ENCODE data around the gene SLC7A6.

SLC7A6 gene

DNA sequence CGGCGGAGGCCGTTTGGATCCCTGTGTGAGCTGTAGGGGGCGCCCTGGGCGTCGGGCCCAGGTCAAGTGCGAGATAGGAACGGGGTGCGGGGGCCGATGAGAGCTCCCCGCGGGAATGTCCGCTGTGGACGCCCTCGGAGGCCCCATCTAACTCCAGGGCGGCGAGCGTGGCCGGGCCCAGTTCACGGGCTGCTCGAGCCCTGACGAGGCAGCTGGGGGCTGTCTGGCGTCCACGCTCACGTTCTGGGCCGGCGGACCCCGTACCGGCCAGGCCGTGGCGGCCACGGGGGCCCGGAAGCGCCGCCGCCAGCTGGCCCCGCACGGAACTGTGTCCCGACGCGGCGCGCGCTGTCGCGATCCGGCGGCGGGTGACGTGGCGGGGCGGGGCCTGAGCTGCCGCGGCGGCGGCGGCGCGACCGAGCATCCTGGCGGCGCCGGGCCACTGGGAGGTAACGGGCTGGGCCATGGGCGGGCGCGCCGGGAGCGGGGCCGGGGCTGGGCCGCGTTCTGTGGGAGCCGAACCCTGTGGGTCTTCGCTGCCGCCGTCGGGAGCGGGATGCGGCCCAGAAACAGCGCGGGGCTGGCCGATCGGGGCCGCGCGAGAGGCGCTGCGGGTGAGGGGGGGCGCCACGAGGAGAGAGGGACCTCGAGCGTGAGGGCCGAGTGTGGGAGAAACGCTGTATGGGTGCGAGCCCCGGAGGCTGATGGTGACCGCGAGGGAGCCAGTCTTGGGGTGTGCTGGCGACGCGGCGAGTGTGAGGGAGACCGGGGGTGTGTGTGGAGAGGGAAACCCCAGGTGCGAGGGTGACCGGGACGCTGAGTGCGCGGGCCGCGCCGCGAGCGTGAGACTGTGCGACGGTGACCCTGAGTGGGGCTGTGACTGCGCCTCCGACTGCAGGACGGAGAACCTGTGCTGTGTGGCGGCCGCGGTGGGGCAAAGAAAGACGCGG lies at the start of gene SLC7A6:
TSS of gene SLC7A6 (plus strand) at position 399 of the 950 bp plus-strand sequence. CDS start 10,201 bp downstream, outside the sequence.
- peak; percentile 49 for DNase-seq

GRCh38 chr16:68214726-68215125 lies 49.6 kb upstream of the SLC7A6 start:
- no peak for DNase-seq

DNA sequence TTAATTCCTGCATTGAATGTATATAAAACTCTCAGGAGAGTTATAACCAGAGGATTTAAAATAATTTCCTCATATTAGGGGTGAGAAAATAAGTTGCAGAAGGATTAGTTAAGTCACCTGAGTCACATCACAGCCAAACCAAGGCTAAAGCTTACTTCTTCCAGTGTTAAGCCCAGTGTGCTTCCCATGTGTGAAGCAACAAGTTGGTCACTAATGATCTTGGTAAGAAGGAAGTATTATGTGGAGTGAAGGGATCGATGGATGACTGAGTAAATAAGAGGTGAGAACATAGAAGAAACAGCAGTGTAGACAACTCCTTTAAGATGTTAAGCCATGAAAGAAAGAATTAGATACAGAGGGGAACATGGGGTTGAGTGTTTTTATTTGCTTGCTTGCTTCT lies 49.0 kb upstream of the SLC7A6 start:
- no peak for DNase-seq

- no peak for DNase-seq
Measured at GRCh38 chr16:68216240-68216639, 48.1 kb upstream of the SLC7A6 start.

DNA sequence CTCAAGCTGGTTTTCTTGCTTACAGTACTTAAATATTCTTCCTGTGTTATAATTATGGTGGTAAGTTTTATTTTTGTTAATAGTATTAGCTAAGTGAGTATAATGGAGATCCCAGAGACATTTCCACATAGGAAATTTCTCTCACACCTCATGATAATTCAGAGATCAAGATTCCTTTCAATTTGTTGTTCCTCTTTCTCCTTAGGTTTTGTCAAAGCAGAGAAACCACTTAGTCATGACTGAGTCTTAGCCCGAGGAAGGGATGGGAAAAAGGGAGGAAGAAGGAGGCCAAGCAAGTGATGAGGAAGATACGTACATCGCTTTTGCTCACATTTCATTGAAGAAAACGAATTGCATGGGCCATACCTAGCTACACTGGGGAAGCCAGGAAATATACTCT lies 46.8 kb upstream of the SLC7A6 start:
- DNase-seq = no peak

- DNase-seq = no peak
Measured at GRCh38 chr16:68219725-68220351, 44.5 kb upstream of the SLC7A6 start.

DNA sequence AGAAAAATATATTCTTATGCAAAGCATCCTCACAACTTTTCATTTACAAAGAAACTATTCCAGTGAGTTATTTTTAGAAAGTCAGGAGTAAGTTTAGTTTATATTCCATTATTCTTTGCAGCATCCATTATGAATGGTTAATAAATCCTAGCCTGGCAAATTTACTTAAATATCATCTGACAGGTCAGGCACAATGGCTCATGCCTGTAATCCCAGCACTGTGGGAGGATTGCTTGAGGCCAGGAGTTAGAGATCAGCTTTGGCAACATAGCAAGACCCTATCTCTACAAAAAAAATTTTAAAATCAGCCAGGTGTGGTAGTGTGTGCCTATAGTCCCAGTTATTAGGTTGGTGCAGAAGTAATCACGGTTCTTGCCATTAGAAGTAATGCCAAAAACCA lies 41.3 kb upstream of the SLC7A6 start:
- no peak for DNase-seq

DNA sequence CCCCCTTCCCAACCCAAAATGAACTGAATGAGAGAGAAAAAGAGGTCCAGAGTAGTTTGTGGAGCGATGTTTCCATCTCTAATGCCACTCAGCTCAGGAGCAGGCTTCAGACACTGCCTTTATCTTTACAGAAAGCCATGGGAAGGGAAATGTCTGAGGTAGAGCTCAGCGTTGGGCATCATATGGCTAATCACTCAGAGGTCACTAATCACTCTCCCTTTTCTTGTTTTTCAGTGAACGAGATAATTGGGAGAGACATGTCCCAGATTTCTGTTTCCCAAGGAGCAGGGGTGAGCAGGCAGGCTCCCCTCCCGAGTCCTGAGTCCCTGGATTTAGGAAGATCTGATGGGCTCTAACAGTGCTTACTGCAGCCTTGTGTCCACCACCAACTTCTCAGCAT lies 38.2 kb upstream of the SLC7A6 start:
- no peak for DNase-seq

DNA sequence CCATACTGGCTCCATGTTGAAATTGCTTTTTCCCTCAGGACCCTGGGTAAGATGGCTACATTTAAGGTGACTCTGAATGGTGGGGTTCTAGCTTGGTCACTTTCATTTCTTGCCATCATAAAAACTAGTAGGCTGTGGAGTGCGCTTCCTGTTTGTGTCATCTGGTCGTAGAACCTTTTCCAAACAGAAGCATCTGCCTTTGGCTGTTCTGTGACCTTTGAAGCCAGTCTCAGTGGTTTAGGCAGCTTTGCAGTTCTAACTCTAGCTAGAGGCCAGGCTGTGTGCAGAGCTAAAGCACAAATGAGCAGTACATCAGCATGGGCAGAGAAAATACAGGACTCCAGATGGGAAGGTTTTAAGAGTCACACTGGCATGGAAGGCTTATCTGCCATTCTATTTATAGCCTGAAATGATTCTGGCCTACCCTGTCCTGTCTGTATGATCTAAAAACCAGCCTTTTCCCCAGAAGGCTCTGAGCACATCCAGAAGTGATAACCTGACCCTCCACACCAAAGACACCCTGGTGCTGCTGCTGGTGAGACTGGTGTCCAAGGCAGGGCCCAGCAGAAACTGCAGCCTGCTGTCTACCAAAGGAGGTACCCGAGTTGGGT lies 37.0 kb upstream of the SLC7A6 start:
- peak; percentile 17 for DNase-seq

DNA sequence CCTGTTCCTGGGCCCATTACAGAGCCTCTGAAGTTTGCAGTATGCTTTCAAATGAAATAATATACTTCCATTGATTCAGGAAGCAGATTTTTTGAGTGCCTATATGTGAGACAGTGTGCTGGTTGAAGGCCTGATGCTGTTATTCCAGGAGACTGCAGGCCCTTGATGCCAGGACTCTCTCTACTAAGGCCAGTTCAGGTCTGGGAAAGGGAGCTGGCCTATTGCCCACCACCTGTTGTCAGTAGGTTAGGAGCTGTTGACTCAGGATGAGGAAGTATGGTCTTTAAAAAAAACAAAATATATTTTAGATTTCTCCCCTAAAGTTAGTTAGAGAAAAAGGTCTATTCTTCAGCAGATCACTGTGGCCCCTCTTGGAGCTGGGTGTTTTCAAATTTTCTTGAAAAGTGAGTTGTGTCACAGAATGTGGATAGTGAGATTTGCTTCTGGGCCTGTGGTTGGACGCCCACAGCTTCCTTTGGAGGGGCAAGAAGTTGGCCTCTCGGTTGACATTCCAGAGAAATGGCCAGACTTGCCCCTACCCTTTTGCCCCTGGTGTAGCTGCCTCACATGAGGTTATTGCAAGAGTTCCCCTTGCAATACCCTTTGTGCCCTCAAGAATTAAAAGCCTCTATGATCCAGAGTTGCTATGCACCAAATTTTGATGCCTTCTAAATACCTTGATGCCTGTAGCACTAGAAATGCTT lies 36.3 kb upstream of the SLC7A6 start:
- no peak for DNase-seq

- no peak for DNase-seq
Measured at GRCh38 chr16:68228652-68229051, 35.7 kb upstream of the SLC7A6 start.

DNA sequence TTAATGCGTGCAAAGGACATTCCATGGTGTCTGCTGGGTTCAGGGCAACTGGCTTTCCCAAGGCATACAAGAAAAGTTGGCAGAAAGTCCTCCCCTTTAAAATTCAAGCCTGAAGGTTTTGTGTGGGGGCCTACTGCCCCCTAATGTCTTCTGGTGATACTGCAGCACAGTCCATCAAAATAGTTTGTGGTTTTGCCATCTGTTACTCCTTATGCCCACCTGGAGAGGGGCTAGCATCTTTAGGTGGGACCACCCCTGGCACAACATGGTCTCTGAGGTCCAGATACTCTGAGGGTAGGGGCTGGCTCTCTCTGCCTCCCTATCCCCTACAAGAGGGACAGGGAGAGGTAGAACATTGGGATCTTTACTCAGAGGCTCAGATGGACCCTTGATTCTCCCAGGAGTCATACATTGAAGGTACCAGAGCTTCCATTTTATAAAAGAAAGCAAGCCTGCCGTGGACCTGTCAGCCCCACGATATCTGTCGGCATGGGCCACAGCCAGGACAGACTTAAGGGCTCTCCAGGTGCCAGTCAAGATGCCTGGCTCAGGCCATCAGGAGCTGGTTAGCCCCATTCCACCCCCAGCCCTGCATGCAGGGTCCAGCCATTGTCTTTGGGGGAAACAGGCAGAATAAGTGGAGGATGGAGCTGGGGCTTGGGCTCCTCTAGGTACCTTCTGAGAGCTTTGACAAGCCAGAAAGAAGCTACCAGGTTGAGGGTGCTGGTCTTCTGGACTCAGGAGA lies 34.7 kb upstream of the SLC7A6 start:
- no peak for DNase-seq

GRCh38 chr16:68230176-68230571 lies 34.2 kb upstream of the SLC7A6 start:
- DNase-seq = no peak

GRCh38 chr16:68230956-68231355 lies 33.4 kb upstream of the SLC7A6 start:
- no peak for DNase-seq

- DNase-seq = no peak
Measured at GRCh38 chr16:68231384-68232136, 32.8 kb upstream of the SLC7A6 start.

DNA sequence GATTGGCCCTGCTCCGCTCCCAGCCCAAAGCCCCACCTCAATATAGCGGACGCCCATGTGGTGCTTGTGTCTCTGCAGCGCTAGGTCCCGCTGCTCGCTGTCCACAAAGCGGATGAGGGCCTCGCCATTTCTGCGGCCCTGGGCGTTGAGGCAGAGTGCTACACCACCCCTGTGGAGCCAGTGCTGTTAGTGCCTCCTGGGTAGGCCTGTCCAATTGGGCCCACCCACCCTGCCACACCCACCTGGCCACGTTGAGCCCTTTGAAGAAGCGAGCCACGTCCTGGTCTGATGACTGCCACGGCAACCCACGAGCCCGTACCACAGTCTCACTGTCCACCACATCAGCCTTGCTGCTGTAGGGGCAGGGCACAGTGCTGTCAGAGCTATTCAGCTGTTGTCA lies 32.0 kb upstream of the SLC7A6 start:
- DNase-seq = no peak

DNA sequence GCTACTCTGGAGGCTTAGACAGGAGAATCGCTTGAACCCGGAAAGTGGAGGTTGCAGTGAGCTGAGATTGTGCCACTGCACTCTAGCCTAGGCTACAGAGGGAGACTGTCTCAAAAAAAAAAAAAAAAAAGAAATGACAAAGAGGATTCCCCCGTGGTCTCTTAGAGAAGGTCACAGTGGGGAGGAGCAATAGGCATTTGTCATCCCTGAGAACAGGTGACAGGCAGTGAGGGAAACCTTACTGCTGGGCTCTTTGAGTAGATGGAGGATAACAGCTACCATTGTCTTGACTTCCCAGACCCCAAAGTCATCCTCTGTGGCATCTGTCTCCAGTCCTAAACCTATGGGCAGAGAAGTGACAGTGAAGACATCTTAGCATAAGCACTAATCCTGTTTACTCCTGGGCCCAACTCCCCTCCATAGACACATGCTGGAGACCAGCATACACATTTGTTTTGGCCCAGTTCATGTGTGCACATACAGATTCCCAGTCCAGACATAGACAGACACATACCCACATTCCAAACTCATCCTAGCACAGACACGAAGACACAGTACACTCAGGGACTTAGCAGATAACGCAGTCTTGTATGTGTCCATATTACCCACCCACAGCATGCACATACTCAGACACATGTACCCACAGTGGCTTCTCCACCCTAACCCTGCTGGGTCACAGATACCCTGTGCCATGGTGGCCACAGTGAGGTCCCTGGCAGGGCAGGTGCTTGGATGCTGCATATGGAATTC lies 31.1 kb upstream of the SLC7A6 start:
- no peak for DNase-seq

DNA sequence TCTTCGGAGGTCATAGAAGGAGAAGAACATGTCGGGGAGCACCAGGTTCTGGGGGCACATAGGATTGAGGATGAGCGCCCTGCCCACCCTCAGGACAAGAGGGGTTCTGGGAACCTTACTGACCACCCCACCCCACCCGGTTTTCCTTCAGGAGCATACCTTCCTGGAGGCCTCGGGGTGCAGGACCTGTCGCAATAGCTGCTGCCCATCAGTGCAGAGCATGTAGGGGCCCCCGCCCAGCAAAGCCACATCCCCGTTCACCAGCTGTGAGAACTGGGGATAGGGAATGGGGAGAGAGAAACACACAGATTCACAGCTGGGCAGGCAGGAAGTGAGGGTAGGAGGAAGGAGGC lies 30.5 kb upstream of the SLC7A6 start:
- DNase-seq = no peak

GRCh38 chr16:68234188-68235107 lies 29.9 kb upstream of the SLC7A6 start:
- peak; percentile 13 for DNase-seq

Measured in GF-D8 (cell line).